Measurements from ENCODE around the gene PCDHA2.
"Not testable (repeated sequence)": the region's sequence is repeated elsewhere in the genome, so short reads cannot be mapped to it uniquely, and the experiment has no call there.

PCDHA2 gene

DNA sequence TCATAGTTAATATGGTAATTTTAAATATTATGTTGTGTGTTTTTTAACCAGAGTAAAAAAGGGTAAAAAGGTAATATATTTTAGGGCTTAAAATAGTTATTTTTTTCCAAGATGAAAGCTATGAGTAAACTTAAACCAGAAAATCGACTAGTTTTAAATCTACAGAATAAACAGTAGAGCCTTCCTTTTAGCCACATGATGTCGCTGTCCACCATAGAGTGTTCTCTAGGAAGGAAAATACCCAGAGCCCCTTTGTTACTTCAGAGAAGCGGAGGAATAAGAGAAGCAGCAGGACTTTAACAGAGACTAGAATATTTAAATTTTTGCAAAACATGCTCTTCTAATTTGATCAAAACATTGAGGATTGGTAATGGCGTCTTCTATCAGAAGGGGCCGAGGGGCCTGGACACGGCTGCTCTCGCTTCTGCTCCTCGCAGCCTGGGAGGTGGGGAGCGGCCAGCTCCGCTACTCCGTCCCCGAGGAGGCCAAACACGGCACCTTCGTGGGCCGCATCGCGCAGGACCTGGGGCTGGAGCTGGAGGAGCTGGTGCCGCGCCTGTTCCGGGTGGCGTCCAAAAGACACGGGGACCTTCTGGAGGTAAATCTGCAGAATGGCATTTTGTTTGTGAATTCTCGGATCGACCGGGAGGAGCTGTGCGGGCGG, at the start of gene PCDHA2:
Gene PCDHA2, plus strand, starts transcription at position 258 of the 664 bp plus-strand sequence.
- DNase-seq (ENCODE audit: low read depth), result no peak

DNA sequence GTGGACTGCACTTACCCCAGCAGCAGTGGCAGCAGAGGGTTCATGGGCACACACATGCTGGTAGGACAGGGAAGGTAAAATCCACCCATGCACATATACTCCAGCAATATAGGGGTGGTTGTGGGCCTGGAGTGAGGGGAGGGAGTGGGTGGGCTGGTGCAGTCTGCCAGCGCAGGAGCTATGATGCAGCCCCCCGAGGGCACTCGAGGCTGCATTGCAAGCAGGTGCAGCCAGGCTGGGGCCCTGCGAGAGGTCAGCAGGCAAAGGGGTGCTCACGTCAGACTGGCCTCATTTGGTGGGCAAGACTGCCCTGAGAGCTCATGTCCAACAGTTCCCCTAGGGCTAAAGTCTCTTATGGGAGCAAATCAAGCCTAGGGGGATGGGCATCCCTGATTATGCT, 41.1 kb upstream of the PCDHA2 start:
- no peak for DNase-seq (ENCODE audit: low read depth)

DNA sequence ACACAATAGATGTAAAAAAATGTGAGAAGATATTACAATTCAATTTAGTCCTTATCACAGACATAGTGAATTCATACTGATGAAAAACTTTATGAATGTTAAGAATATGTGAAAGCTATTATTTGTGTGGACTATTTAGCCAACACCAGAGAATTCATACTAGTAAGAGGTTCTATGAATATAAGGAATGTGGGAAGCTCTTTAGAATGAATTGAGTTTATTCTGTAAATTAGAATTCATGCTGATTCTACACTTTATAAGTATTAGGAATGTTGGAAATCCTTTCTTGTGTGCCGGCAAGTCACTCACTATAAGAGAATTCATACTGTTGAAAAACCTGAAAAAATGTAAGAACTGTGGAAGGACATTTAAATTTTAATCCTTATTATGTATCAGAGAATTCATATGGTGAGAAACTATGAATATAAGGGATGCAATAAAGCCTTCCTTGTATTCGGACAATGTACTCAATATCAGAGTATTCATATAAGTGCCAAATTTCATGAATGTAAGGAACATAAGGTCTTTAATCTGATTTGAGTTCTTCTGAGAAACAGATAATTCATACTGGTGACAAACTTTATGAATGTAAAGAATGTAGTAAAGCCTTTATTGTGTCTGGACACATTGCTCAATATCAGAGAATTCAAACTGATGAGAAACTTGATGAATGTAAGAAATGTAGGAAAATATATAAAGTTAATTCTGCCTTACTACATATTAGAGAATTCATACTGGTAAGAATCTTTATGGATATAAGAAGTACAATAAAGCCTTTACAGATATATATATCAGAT, 30.3 kb upstream of the PCDHA2 start:
- no peak for DNase-seq (ENCODE audit: low read depth)

DNA sequence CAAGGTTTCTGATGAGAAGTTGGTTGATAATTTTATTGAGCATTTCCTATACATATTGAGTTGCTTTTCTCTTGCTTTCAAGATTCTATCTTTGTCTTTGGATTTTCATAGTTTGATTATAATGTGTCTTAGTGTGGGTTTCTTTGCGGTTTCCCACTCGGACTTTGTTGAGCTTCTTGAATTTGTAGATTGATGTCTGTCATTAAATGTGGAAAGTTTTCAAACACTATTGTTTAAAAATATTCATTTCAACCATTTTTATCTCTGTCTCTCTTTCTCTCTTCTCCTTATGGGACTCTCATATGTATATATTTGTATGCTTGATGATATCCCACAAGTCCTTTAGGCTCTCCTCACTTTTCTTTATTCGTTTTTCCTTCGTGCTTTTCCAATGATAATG, 27.2 kb upstream of the PCDHA2 start:
- no peak for DNase-seq (ENCODE audit: low read depth)

DNA sequence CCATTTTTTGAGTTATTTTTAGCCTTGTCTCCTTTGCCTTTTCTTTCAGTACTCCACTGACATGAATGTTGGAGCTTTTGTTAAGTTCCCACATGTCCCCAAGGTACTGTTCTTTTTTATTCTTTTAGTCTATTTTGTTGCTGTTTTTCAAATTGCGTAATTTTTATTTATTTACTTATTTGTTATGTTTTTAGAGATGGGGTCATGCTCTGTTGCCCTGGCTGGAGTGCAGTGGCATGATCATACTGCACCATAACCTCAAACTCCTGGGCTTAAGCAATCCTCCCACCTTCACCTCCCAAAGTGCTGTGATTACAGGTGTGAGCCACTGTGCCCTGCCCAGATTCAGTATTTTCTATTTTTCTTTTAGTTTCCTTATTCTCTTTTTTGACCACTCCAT, 14.1 kb upstream of the PCDHA2 start:
- DNase-seq (ENCODE audit: low read depth), result no peak

DNA sequence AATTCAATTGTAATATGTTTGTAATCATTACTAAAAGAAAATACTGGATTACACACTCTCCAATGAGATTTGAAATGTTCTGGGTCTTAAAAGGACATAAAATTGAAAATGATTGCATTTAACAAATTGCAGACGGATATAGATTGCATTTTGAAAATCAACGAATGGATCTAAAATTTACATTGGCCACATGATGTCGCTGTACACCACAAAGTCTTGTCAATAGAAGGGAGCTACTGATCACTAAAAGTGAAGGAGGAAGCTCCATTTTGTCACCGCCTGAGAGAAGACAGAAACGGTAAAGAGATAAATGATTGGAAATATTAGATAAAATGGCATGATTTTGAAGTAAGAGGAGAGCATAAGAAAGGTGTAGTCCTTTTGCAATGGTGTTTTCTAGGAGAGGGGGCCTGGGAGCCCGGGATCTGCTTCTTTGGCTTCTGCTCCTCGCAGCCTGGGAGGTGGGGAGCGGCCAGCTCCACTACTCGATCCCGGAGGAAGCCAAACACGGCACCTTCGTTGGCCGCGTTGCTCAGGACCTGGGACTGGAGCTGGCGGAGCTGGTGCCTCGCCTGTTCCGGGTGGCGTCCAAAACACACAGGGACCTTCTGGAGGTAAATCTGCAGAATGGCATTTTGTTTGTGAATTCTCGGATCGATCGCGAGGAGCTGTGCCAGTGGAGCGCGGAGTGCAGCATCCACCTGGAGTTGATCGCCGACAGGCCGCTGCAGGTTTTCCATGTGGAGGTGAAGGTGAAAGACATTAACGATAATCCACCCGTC, 8.6 kb upstream of the PCDHA2 start, which contains the start of gene PCDHA1:
Gene PCDHA1, plus strand, starts transcription at position 236 of the 782 bp plus-strand sequence.
- DNase-seq (ENCODE audit: low read depth), result no peak

DNA sequence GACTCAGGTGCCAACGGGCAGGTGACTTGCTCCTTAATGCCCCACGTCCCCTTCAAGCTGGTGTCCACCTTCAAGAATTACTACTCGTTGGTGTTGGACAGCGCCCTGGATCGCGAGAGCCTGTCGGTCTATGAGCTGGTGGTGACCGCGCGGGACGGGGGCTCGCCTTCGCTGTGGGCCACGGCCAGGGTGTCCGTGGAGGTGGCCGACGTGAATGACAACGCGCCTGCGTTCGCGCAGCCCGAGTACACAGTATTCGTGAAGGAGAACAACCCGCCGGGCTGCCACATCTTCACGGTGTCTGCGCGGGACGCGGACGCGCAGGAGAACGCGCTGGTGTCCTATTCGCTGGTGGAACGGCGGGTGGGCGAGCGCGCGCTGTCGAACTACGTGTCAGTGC, 7.2 kb upstream of the PCDHA2 start:
- DNase-seq (ENCODE audit: low read depth), result not testable (repeated sequence)

DNA sequence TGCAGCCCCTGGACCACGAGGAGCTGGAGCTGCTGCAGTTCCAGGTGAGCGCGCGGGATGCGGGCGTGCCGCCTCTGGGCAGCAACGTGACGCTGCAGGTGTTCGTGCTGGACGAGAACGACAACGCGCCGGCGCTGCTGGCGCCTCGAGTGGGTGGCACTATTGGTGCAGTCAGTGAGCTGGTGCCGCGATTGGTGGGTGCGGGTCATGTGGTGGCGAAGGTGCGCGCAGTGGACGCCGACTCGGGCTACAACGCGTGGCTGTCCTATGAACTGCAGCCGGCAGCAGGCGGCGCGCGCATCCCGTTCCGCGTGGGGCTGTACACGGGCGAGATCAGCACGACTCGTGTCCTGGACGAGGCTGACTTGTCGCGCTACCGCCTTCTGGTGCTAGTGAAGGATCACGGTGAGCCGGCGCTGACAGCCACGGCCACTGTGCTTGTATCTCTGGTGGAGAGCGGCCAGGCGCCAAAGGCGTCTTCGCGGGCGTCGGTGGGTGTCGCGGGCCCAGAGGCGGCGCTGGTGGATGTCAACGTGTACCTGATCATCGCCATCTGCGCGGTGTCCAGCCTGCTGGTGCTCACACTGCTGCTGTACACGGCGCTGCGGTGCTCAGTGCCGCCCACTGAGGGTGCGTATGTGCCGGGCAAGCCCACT, 6.7 kb upstream of the PCDHA2 start:
- not testable (repeated sequence) for DNase-seq (ENCODE audit: low read depth)

DNA sequence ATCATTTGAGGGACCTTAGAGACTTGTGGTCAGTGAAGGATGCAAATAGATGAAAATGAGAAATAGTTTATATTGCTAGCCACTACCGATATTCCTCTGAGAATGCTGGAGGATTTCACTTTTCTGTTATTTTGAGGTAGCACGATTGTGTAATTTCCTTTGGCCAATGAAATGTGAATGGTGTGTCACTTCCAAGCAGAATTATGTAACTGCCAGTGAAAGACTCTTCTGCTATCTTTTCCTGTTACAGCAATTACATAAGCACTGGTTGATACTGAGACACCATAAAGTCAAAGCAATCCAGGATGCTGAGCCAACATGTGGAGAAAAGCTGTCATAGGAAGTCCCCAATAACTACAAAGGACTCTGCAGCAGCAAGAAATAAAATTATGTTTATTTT, 3.6 kb upstream of the PCDHA2 start:
- DNase-seq (ENCODE audit: low read depth), result no peak

DNA sequence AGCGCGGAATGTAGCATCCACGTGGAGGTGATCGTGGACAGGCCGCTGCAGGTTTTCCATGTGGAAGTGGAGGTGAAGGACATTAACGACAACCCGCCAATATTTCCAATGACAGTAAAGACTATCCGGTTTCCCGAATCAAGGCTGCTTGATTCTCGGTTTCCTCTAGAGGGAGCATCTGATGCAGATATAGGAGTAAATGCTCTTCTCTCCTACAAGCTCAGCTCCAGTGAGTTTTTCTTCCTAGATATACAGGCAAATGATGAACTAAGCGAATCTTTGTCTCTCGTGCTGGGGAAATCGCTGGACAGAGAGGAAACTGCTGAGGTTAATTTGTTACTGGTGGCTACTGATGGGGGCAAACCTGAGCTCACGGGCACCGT, 598 bp downstream of the PCDHA2 start:
- DNase-seq (ENCODE audit: low read depth), result no peak

DNA sequence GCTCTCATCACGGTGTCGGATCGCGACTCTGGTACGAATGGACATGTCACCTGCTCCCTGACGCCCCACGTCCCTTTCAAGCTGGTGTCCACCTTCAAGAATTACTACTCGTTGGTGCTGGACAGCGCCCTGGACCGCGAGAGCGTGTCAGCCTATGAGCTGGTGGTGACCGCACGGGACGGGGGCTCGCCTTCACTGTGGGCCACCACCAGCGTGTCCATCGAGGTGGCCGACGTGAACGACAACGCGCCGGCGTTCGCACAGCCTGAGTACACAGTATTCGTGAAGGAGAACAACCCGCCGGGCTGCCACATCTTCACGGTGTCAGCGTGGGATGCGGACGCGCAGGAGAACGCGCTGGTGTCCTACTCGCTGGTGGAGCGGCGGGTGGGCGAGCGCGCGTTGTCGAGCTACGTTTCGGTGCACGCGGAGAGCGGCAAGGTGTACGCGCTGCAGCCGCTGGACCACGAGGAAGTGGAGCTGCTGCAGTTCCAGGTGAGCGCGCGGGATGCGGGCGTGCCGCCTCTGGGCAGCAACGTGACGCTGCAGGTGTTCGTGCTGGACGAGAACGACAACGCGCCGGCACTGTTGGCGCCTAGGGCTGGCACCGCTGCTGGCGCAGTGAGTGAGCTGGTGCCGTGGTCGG, 1.5 kb downstream of the PCDHA2 start:
- DNase-seq (ENCODE audit: low read depth), result not testable (repeated sequence)

DNA sequence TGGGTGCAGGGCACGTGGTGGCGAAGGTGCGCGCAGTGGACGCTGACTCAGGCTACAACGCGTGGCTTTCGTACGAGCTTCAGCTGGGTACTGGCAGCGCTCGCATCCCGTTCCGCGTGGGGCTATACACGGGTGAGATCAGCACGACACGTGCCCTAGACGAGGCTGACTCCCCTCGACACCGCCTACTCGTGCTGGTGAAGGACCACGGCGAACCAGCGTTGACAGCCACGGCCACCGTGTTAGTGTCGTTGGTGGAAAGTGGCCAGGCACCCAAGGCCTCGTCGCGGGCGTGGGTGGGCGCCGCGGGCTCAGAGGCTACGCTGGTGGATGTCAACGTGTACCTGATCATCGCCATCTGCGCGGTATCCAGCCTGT, 2.1 kb downstream of the PCDHA2 start:
- no peak for DNase-seq (ENCODE audit: low read depth)

DNA sequence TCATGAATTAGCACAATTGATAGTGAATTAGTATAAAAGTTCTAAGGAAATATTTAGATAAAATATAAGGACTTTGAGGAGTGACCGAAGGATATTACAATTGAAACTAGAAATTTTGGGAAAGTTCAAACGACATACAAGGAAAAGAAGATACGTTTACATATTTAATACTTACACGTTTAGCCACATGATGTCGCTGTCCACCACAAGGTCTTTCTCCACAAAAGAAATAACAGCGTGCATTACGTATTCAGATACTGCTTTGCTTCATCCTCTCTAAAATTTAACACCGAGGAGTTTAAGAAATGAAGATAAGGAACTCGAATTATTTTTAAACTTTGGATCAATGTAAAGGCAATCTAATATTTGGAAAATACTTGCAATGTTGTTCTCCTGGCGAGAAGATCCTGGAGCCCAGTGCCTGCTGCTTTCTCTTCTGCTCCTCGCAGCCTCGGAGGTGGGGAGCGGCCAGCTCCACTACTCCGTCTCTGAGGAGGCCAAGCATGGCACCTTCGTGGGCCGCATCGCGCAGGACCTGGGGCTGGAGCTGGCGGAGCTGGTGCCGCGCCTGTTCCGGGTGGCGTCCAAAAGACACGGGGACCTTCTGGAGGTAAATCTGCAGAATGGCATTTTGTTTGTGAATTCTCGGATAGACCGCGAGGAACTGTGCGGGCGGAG, 6.3 kb downstream of the PCDHA2 start, which contains the start of gene PCDHA3:
Gene PCDHA3, plus strand, starts transcription at position 242 of the 678 bp plus-strand sequence.
- peak; percentile 8 for DNase-seq (ENCODE audit: low read depth)

DNA sequence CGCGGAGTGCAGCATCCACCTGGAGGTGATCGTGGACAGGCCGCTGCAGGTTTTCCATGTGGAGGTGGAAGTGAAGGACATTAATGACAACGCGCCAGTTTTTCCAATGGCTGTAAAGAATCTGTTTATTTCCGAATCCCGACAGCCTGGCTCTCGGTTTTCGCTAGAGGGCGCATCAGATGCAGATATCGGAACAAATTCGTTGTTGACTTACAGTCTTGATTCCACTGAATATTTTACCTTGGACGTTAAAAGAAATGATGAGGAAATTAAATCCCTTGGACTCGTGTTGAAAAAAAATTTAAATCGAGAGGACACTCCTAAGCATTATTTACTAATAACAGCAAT, 6.8 kb downstream of the PCDHA2 start:
- DNase-seq (ENCODE audit: low read depth), result no peak

DNA sequence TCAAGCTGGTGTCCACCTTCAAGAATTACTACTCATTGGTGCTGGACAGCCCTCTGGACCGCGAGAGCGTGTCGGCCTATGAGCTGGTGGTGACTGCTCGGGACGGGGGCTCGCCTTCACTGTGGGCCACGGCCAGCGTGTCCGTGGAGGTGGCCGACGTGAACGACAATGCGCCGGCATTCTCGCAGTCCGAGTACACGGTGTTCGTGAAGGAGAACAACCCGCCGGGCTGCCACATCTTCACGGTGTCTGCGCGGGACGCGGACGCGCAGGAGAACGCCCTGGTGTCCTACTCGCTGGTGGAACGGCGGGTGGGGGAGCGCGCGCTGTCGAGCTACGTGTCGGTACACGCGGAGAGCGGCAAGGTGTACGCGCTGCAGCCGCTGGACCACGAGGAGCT, 7.7 kb downstream of the PCDHA2 start:
- DNase-seq (ENCODE audit: low read depth), result not testable (repeated sequence)

DNA sequence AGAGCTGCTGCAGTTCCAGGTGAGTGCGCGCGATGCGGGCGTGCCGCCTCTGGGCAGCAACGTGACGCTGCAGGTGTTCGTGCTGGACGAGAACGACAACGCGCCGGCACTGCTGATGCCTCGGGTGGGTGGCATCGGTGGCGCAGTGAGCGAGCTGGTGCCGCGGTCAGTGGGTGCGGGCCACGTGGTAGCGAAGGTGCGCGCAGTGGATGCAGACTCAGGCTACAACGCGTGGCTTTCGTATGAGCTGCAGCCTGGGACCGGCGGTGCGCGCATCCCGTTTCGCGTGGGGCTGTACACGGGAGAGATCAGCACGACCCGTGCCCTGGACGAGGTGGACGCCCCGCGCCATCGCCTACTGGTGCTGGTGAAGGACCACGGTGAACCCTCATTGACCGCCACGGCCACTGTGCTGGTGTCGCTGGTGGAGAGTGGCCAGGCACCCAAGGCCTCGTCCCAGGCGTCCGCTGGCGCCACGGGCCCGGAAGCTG, 8.2 kb downstream of the PCDHA2 start:
- DNase-seq (ENCODE audit: low read depth), result no peak

DNA sequence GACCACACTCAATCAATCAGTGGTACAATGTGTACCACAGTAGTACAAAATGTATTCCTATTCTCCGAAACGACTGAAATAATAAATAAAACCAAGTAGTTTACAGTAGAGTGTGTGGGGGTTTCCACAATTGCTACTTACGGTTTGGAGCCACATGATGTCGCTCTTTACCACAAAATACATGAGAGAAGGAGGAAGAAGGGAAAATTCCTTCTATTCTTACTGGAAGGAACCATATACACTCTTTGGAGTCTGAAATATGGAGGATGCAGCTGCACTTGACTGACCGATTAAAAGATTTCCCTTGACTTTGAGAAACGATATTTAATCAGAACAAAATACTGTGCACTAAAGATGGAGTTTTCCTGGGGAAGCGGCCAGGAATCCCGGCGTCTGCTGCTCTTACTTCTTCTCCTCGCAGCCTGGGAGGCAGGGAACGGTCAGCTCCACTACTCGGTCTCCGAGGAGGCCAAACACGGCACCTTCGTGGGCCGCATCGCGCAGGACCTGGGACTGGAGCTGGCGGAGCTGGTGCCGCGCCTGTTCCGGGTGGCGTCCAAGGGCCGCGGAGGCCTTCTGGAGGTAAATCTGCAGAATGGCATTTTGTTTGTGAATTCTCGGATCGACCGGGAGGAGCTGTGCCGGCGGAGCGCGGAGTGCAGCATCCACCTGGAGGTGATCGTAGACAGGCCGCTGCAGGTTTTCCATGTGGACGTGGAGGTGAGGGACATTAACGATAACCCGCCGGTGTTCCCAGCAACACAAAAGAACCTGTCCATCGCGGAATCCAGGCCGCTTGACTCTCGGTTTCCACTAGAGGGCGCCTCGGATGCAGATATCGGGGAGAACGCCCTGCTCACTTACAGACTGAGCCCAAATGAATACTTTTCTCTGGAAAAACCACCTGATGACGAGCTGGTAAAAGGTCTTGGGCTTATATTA, 12.5 kb downstream of the PCDHA2 start, which contains the start of gene PCDHA4:
Gene PCDHA4, plus strand, starts transcription at position 235 of the 942 bp plus-strand sequence.
- DNase-seq (ENCODE audit: low read depth), result no peak

DNA sequence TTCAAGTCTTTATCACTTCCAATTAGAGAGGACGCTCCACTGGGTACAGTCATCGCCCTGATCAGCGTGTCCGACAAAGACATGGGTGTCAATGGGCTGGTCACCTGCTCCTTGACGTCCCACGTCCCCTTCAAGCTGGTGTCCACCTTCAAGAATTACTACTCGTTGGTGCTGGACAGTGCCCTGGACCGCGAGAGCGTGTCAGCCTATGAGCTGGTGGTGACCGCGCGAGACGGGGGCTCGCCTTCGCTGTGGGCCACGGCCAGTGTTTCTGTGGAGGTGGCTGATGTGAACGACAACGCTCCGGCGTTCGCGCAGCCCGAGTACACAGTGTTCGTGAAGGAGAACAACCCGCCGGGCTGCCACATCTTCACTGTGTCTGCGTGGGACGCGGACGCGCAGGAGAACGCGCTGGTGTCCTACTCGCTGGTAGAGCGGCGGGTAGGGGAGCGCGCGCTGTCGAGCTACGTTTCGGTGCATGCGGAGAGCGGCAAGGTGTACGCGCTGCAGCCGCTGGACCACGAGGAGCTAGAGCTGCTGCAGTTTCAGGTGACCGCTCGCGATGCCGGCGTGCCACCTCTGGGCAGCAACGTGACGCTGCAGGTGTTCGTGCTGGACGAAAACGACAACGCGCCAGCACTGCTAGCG, 13.7 kb downstream of the PCDHA2 start:
- not testable (repeated sequence) for DNase-seq (ENCODE audit: low read depth)

DNA sequence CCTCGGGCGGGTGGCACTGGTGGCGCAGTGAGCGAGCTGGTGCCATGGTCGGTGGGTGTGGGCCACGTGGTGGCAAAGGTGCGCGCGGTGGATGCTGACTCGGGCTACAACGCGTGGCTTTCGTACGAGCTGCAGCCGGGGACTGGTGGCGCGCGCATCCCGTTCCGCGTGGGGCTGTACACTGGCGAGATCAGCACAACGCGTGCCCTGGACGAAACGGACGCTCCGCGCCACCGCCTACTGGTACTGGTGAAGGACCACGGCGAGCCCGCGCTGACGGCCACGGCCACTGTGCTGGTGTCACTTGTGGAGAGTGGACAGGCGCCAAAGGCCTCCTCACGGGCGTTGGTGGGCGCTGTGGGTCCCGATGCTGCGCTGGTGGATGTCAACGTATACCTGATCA, 14.2 kb downstream of the PCDHA2 start:
- no peak for DNase-seq (ENCODE audit: low read depth)

Measured in stromal cell of bone marrow (primary cell).